Activated T-helper 2 cell treated with anti-CD3 and anti-CD28 coated beads, Interferon-gamma antibody, Interleukin-2, Interleukin-4, amounts not matched to agents 10 μg/mL and 5 μg/mL and 100 μg/mL, durations not matched to agents 14 hours and 24 hours and 36 hours (primary cell): ENCODE data around the gene TNFAIP3. TPM values are rescaled to one million over a fixed set of nuclear protein-coding genes. Genes with fewer than 3 reads are reported as not detected.

ENCODE experiments used
- DNase-seq: peaks from one replicate; pipeline ENCODE4 v3.0.0; 2021; ENCODE audit warnings: low spot score
- H3K27ac Mint-ChIP-seq: one replicate; pipeline ENCODE4 v1.8.0; 2021; ENCODE audit warnings: mixed read lengths
- H3K27me3 Mint-ChIP-seq: one replicate; pipeline ENCODE4 v1.8.0; 2021; ENCODE audit warnings: low read depth, mixed read lengths
- H3K36me3 Mint-ChIP-seq: one replicate; pipeline ENCODE4 v1.8.0; 2021; ENCODE audit warnings: low read depth, mixed read lengths
- H3K4me1 Mint-ChIP-seq: one replicate; pipeline ENCODE4 v1.8.0; 2021; ENCODE audit warnings: low read depth, mixed read lengths
- H3K4me3 Mint-ChIP-seq: one replicate; pipeline ENCODE4 v1.8.0; 2021; ENCODE audit warnings: low read depth, mild to moderate bottlenecking, moderate library complexity, mixed read lengths
- H3K9me3 Mint-ChIP-seq: one replicate; pipeline ENCODE4 v1.8.0; 2021; ENCODE audit warnings: mixed read lengths
- intact Hi-C: fragments of 100-400 bp; cut with micrococcal nuclease; formaldehyde crosslinking; loops from one replicate; pipeline ENCODE4 v1.15.1; 2023
- total RNA-seq: library from RNA; stranded (reverse); gene quantifications from 2 replicates; pipeline ENCODE4 v1.2.3, GENCODE V29; 2022

TNFAIP3 gene
- total RNA-seq, 1 donor from 2014 or later = 251 TPM

DNA sequence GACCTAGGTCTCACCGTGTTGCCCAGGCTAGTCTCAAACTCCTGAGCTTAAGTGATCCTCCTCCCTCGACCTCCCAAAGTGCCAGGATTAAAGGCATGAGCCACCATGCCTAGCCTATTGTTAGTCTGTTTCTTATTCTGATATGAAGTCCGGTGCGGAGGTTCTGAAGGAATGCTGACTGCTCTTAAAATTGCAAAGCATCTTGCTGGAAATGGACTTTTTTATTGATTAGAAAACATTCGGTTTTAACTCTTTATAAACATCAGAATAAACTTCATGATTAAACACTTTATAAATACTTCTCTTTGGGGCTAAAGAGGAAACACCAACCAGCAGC, 3.2 kb downstream of the TNFAIP3 start:
- Mint-ChIP-seq H3K27ac (peak overlapping the region; percentile 96), H3K27me3 (no peaks in the 10 kb centered on the region), H3K4me1 (peaks cover 42% of the 10 kb centered on the region), H3K9me3 (no peaks in the 10 kb centered on the region), H3K4me3 (peak overlapping the region; percentile 96), H3K36me3 (peaks cover 81% of the 10 kb centered on the region)
- intact Hi-C loops = no loop called here
- no peak for DNase-seq

DNA sequence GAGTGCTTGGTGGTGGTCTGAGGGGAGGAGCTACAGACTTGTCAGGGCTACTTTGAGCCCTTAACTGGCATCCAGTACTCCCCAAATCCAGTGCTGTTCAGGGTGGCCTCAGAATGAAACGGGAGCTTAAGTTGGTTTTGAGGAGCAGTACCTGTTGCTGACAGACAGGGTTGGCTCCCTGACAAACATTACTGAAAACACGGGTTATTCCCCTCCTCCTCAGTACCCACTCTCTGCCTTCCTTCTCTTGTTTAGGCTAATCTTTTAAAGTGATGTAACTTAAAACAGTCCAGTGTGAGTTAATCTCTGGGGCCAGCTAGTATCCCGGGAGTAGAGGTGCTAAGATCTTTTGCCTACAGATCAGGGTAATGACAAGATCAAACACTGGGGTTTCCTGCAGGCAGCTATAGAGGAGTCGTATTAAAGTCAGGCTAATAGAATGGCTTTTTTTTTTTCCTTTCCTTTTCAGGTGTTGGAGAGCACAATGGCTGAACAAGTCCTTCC, 3.7 kb downstream of the TNFAIP3 start:
- no peak for DNase-seq
- H3K36me3 Mint-ChIP-seq = peaks cover 86% of the 10 kb centered on the region
- peak overlapping the region; percentile 96 for H3K4me3 Mint-ChIP-seq
- peak overlapping the region; percentile 96 for H3K27ac Mint-ChIP-seq
- intact Hi-C loops = no loop called here
- H3K9me3 Mint-ChIP-seq = no peaks in the 10 kb centered on the region
- H3K27me3 Mint-ChIP-seq = no peaks in the 10 kb centered on the region
- H3K4me1 Mint-ChIP-seq = peaks cover 44% of the 10 kb centered on the region

GRCh38 chr6:137871291-137871690, 4.2 kb downstream of the TNFAIP3 start:
- Mint-ChIP-seq H3K27ac (peak overlapping the region; percentile 96), H3K4me3 (peak overlapping the region; percentile 96), H3K27me3 (no peaks in the 10 kb centered on the region), H3K4me1 (peaks cover 41% of the 10 kb centered on the region), H3K9me3 (no peaks in the 10 kb centered on the region), H3K36me3 (peaks cover 90% of the 10 kb centered on the region)
- intact Hi-C loops = no loop called here
- no peak for DNase-seq

GRCh38 chr6:137871831-137872454, 4.9 kb downstream of the TNFAIP3 start:
- H3K27ac Mint-ChIP-seq = peak overlapping the region; percentile 96
- H3K4me3 Mint-ChIP-seq = peak overlapping the region; percentile 96
- H3K36me3 Mint-ChIP-seq = peaks cover 96% of the 10 kb centered on the region
- intact Hi-C loops = no loop called here
- H3K9me3 Mint-ChIP-seq = no peaks in the 10 kb centered on the region
- H3K4me1 Mint-ChIP-seq = peaks cover 40% of the 10 kb centered on the region
- DNase-seq = no peak
- no peaks in the 10 kb centered on the region for H3K27me3 Mint-ChIP-seq

DNA sequence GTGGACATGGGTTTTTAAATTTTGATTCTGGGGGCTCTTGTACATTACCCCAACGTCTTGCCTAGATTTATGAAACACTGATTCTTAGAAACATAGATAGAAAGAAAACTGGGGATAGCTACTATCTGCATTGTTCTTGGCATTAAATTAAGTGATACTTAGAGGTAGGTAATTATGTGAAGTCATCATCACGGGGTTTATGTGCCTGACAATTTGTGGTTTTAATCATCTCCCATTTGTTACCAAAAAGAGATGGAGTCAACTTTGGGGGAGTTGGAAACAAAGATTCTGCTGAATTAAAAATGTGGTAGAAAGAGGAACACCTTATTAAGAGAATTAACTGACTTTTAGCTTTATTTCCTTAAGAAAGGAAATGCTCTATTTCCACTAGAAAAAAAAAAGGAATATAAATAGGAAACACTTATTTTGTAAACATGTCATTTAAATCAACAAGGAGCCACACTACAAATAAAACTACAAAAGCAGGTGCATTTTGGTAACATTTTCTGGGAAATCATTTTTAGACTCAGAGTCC, 5.6 kb downstream of the TNFAIP3 start:
- Mint-ChIP-seq H3K4me3 (peak overlapping the region; percentile 96), H3K36me3 (peaks cover 99% of the 10 kb centered on the region), H3K4me1 (peaks cover 47% of the 10 kb centered on the region), H3K9me3 (no peaks in the 10 kb centered on the region), H3K27ac (peak overlapping the region; percentile 96), H3K27me3 (no peaks in the 10 kb centered on the region)
- DNase-seq = no peak
- intact Hi-C loops = loop anchor here (1.0 kb wide), 9 partner anchors 10 to 194 kb away; no protein-coding TSS in a partner anchor

GRCh38 chr6:137873273-137873762, 6.3 kb downstream of the TNFAIP3 start:
- no peaks in the 10 kb centered on the region for H3K9me3 Mint-ChIP-seq
- peak; percentile 44 for DNase-seq
- peak overlapping the region; percentile 96 for H3K4me3 Mint-ChIP-seq
- H3K36me3 Mint-ChIP-seq = peaks cover 99% of the 10 kb centered on the region
- peak overlapping the region; percentile 96 for H3K27ac Mint-ChIP-seq
- no peaks in the 10 kb centered on the region for H3K27me3 Mint-ChIP-seq
- intact Hi-C loops = loop anchor here (1.0 kb wide), 9 partner anchors 9 to 195 kb away; no protein-coding TSS in a partner anchor
- H3K4me1 Mint-ChIP-seq = peaks cover 52% of the 10 kb centered on the region

DNA sequence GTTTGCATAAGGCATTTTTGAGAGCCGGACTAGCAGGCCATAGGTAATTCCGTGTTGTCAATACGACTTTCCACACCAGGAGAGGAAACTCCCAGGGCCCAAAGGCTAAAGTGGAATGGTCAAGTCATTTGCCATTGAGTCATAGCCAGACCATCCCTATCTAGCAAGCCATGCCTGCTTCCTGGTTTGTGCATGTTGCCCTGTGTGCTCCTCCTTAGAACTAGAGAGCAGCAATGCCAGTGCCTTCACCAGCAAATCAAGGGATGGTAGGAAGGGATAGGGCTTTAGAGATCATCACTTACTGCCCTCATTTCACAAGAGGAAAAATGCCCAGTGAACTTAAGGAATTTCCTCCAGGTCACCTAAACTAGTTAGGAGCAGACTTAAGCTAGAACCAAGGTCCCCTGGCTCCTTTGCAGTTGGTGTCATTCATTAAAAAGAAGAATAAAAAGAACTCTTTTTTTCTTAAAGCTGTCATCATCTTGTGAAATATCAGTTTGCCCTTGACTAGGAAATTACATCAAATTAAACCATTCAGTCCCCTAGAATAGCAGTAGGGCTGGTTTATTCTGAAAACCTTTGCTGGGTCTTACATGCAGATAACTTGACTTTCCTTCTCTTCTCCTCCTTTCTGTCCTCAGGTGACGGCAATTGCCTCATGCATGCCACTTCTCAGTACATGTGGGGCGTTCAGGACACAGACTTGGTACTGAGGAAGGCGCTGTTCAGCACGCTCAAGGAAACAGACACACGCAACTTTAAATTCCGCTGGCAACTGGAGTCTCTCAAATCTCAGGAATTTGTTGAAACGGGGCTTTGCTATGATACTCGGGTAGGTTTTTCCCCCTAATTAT, 7.4 kb downstream of the TNFAIP3 start:
- Mint-ChIP-seq H3K4me1 (peaks cover 60% of the 10 kb centered on the region), H3K9me3 (no peaks in the 10 kb centered on the region), H3K4me3 (peak overlapping the region; percentile 96), H3K36me3 (peaks cover 99% of the 10 kb centered on the region), H3K27me3 (no peaks in the 10 kb centered on the region), H3K27ac (peak overlapping the region; percentile 96)
- DNase-seq = no peak
- intact Hi-C loops = no loop called here

GRCh38 chr6:137875058-137875520, 8.0 kb downstream of the TNFAIP3 start:
- no peaks in the 10 kb centered on the region for H3K9me3 Mint-ChIP-seq
- H3K27me3 Mint-ChIP-seq = no peaks in the 10 kb centered on the region
- intact Hi-C loops = no loop called here
- H3K4me1 Mint-ChIP-seq = peaks cover 61% of the 10 kb centered on the region
- peaks cover 99% of the 10 kb centered on the region for H3K36me3 Mint-ChIP-seq
- DNase-seq = no peak
- peak overlapping the region; percentile 96 for H3K27ac Mint-ChIP-seq
- peak overlapping the region; percentile 96 for H3K4me3 Mint-ChIP-seq

DNA sequence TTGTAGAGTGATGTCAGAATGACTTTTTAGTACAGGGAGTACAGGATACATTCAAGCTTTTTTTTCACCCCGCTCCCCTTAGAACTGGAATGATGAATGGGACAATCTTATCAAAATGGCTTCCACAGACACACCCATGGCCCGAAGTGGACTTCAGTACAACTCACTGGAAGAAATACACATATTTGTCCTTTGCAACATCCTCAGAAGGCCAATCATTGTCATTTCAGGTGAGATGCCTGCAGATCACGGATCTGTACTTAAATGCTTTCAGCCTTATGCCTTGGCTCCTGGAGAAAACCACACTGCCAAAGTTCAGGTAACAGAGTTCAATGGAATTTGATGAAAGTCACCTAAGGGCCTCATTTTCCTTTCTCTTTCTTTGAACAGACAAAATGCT, 8.5 kb downstream of the TNFAIP3 start:
- no peaks in the 10 kb centered on the region for H3K27me3 Mint-ChIP-seq

GRCh38 chr6:137876547-137876946, 9.5 kb downstream of the TNFAIP3 start:
- Mint-ChIP-seq H3K4me3 (no peak overlapping the region), H3K4me1 (peaks cover 75% of the 10 kb centered on the region), H3K9me3 (no peaks in the 10 kb centered on the region), H3K27me3 (no peaks in the 10 kb centered on the region), H3K36me3 (peaks cover 99% of the 10 kb centered on the region), H3K27ac (peak overlapping the region; percentile 21)
- no peak for DNase-seq
- intact Hi-C loops = no loop called here

More for the DNA sequence above, 8.5 kb downstream of the TNFAIP3 start:
- no peak for DNase-seq
- Mint-ChIP-seq H3K4me1 (peaks cover 66% of the 10 kb centered on the region), H3K9me3 (no peaks in the 10 kb centered on the region), H3K27ac (peak overlapping the region; percentile 96), H3K36me3 (peaks cover 99% of the 10 kb centered on the region), H3K4me3 (peak overlapping the region; percentile 96)
- intact Hi-C loops = no loop called here

DNA sequence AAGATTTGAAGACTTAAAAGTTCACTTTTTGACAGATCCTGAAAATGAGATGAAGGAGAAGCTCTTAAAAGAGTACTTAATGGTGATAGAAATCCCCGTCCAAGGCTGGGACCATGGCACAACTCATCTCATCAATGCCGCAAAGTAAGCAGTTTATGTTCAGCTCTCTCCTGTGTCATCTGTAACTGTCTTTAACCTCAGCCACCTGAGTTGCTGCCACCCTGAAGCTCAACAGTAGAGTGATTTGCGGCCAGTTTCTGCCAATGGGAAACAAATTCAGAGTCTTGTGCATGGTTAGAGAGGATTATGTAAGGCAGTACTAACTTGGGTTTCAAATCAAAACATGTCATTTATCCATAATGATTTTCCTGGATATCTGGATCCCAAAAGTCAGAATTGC, 10.1 kb downstream of the TNFAIP3 start:
- intact Hi-C loops = no loop called here
- Mint-ChIP-seq H3K36me3 (peaks cover 97% of the 10 kb centered on the region), H3K4me3 (no peak overlapping the region), H3K4me1 (peaks cover 74% of the 10 kb centered on the region), H3K27me3 (no peaks in the 10 kb centered on the region), H3K27ac (peak overlapping the region; percentile 70), H3K9me3 (no peaks in the 10 kb centered on the region)
- no peak for DNase-seq

GRCh38 chr6:137877606-137878005, 10.5 kb downstream of the TNFAIP3 start:
- H3K27ac Mint-ChIP-seq = peak overlapping the region; percentile 70
- no peaks in the 10 kb centered on the region for H3K9me3 Mint-ChIP-seq
- intact Hi-C loops = no loop called here
- H3K4me1 Mint-ChIP-seq = peaks cover 74% of the 10 kb centered on the region
- H3K36me3 Mint-ChIP-seq = peaks cover 97% of the 10 kb centered on the region
- H3K27me3 Mint-ChIP-seq = no peaks in the 10 kb centered on the region
- no peak for DNase-seq
- H3K4me3 Mint-ChIP-seq = no peak overlapping the region
